A549 (cell line): Measurements from ENCODE around the gene MAP4K4. TPM values are rescaled to one million over a fixed set of nuclear protein-coding genes. Genes with fewer than 3 reads are reported as not detected.
"Not testable (repeated sequence)": the region's sequence is repeated elsewhere in the genome, so short reads cannot be mapped to it uniquely, and the experiment has no call there.

Experiments
- ATAC-seq, 2 experiments: fragments of 200-7000 bp in 1 of 2; fragments of >200 bp in 1 of 2; cut with Nextera tagmentation in 1 of 2; cut with Tn5 transposase in 1 of 2; 3 replicates each; pipeline versions ENCODE4 v1.8.0 to v1.9.1; 2018 to 2020; ENCODE audit warnings: mild to moderate bottlenecking in 1 of 2, moderate library complexity in 1 of 2
- CTCF ChIA-PET: fragments of 300-600 bp; sonication (Branson Sonifier 250); formaldehyde crosslinking; extraction: SDS; loops from one replicate; lab custom pipeline; 2021; ENCODE audit warnings: antibody characterized with exemption, inconsistent platforms; lab: Yijun Ruan, JAX
- POLR2A ChIA-PET: fragments of 350-600 bp; formaldehyde crosslinking; extraction: SDS; loops from one replicate; lab custom pipeline; 2021; ENCODE audit warnings: antibody characterized with exemption, inconsistent platforms; lab: Yijun Ruan, JAX
- DNase-seq, 2 experiments: peaks; one replicate each; pipeline versions ENCODE4 v3.0.0 to v3.0.0-alpha.2; 2011 to 2016; ENCODE audit warnings: low read depth in 1 of 2, low spot score in 1 of 2
- FAIRE-seq: peaks from 2 replicates; lab custom pipeline; 2011; peaks lifted over from hg19 to GRCh38; lab: Jason Lieb, UNC
- H3K27ac ChIP-seq, 2 experiments: fragments of >200 bp; sonication (Bioruptor Twin); formaldehyde crosslinking; 3 replicates each; pipeline ENCODE4 v1.5.1; 2016 to 2017
- H3K4me1 ChIP-seq: fragments of >200 bp; sonication (Bioruptor Twin); formaldehyde crosslinking; 3 replicates; pipeline ENCODE4 v1.6.1; 2016
- H3K4me2 ChIP-seq: fragments of >200 bp; sonication (Bioruptor Twin); formaldehyde crosslinking; 3 replicates; pipeline ENCODE4 v1.6.1; 2016
- H3K4me3 ChIP-seq: fragments of >200 bp; sonication (Bioruptor Twin); formaldehyde crosslinking; 3 replicates; pipeline ENCODE4 v1.5.1; 2016
- H3K9me3 ChIP-seq: fragments of >200 bp; sonication (Bioruptor Twin); formaldehyde crosslinking; 3 replicates; pipeline ENCODE4 v1.6.1; 2016
- ATOH8 ChIP-seq: fragments of 250-450 bp; sonication (Bioruptor Pico); IDR thresholded peaks from 2 replicates; pipeline ENCODE4 v1.5.0; 2020; ENCODE audit warnings: low read depth, mild to moderate bottlenecking, moderate library complexity
- BHLHE40 ChIP-seq: IDR thresholded peaks from 2 replicates; pipeline ENCODE4 v1.6.1; 2012; ENCODE audit warnings: low read depth, low read length, inconsistent platforms
- CBX2 ChIP-seq: fragments of 200-600 bp; sonication (generic); IDR thresholded peaks from 2 replicates; pipeline ENCODE4 v1.6.1; 2016; ENCODE audit warnings: low read depth, mild to moderate bottlenecking, borderline replicate concordance
- CBX8 ChIP-seq: fragments of 200-600 bp; sonication (generic); IDR thresholded peaks from 2 replicates; pipeline ENCODE4 v1.6.1; 2016
- CHD2 ChIP-seq: fragments of 150-350 bp; IDR thresholded peaks from 2 replicates; pipeline ENCODE4 v1.6.1; 2014; ENCODE audit warnings: low read length; ENCODE audit not compliant: partially characterized antibody
- CHD4 ChIP-seq: fragments of 200-600 bp; sonication (generic); IDR thresholded peaks from 2 replicates; pipeline ENCODE4 v1.6.1; 2016; ENCODE audit warnings: antibody characterized with exemption, mild to moderate bottlenecking, borderline replicate concordance
- EHMT2 ChIP-seq: fragments of 200-600 bp; sonication (generic); IDR thresholded peaks from 2 replicates; pipeline ENCODE4 v1.6.1; 2016; ENCODE audit warnings: antibody characterized with exemption, low read depth, mild to moderate bottlenecking, moderate library complexity
- EP300 ChIP-seq, 2 experiments: fragments of >200 bp; sonication (Bioruptor Twin); formaldehyde crosslinking; IDR thresholded peaks; 2 replicates in 1 of 2; 3 replicates in 1 of 2; pipeline ENCODE4 v1.6.1; 2016 to 2017
- FOSB ChIP-seq: fragments of 250-450 bp; sonication (Bioruptor Pico); IDR thresholded peaks from 2 replicates; pipeline ENCODE4 v1.5.0; 2020; ENCODE audit warnings: mild to moderate bottlenecking, moderate library complexity
- FOSL2 ChIP-seq, 2 experiments: fragments of 450-650 bp in 1 of 2; fragments of >200 bp in 1 of 2; sonication (Bioruptor Twin) in 1 of 2; formaldehyde crosslinking; IDR thresholded peaks; 2 replicates each; pipeline versions ENCODE4 v1.5.0 to v1.6.1; 2016 to 2020; ENCODE audit warnings: mild to moderate bottlenecking in 1 of 2, moderate library complexity in 1 of 2
- HDAC2 ChIP-seq: fragments of 200-600 bp; sonication (generic); IDR thresholded peaks from 2 replicates; pipeline ENCODE4 v1.6.1; 2016
- HEYL ChIP-seq: fragments of 250-450 bp; sonication (Bioruptor Pico); IDR thresholded peaks from 2 replicates; pipeline ENCODE4 v1.8.0; 2021; ENCODE audit warnings: mild to moderate bottlenecking, moderate library complexity
- HOXA7 ChIP-seq: fragments of 250-450 bp; sonication (Bioruptor Pico); IDR thresholded peaks from 2 replicates; pipeline ENCODE4 v1.5.0; 2020; ENCODE audit warnings: mild to moderate bottlenecking, moderate library complexity
- JUNB ChIP-seq: fragments of >200 bp; sonication (Bioruptor Twin); formaldehyde crosslinking; IDR thresholded peaks from 2 replicates; pipeline ENCODE4 v1.6.1; 2016
- PBX3 ChIP-seq: IDR thresholded peaks from 2 replicates; pipeline ENCODE4 v1.6.1; 2012
- PHF8 ChIP-seq: fragments of 200-600 bp; sonication (generic); IDR thresholded peaks from 2 replicates; pipeline ENCODE4 v1.6.1; 2016; ENCODE audit warnings: low read depth, mild to moderate bottlenecking, antibody characterized with exemption, moderate library complexity, borderline replicate concordance
- POLR2A ChIP-seq: IDR thresholded peaks from 2 replicates; pipeline ENCODE4 v1.6.1; 2012; ENCODE audit warnings: mild to moderate bottlenecking, low read length
- RAD21 ChIP-seq, 2 experiments: fragments of >200 bp in 1 of 2; sonication (Bioruptor Twin) in 1 of 2; formaldehyde crosslinking in 1 of 2; IDR thresholded peaks in 1 of 2; conservative IDR thresholded peaks in 1 of 2; 2 replicates in 1 of 2; 3 replicates in 1 of 2; pipeline ENCODE4 v1.6.1; 2012 to 2018; ENCODE audit warnings: inconsistent platforms in 1 of 2
- RNF2 ChIP-seq: fragments of 200-600 bp; sonication (generic); IDR thresholded peaks from 2 replicates; pipeline ENCODE4 v1.6.1; 2016; ENCODE audit warnings: low read depth, mild to moderate bottlenecking, antibody characterized with exemption, moderate library complexity, borderline replicate concordance
- ZFP36 ChIP-seq: fragments of 450-650 bp; IDR thresholded peaks from 2 replicates; pipeline ENCODE4 v1.6.1; 2014; ENCODE audit warnings: borderline replicate concordance; ENCODE audit not compliant: partially characterized antibody
- ZSCAN20 ChIP-seq: fragments of 250-450 bp; sonication (Bioruptor Pico); IDR thresholded peaks from 2 replicates; pipeline ENCODE4 v1.8.0; 2022; ENCODE audit warnings: mild to moderate bottlenecking, moderate library complexity
- WGBS: methylation state at CpG from one replicate; pipeline ENCODE4 v1.1.6; 2017; ENCODE audit errors: missing lambda C conversion rate; 5-methylcytosine and 5-hydroxymethylcytosine counted together
- polyA plus RNA-seq, 4 experiments: library from polyadenylated mRNA; depleted of rRNA in 3 of 4; stranded (reverse); fragments of >200 nt; fragmentation: RNase III in 1 of 4; extraction: RNeasy Plus Mini Kit Qiagen cat#74134 plus additional on column Dnase treatment in 1 of 4; gene quantifications; 2 replicates in 3 of 4; 3 replicates in 1 of 4; pipeline ENCODE4 v1.2.3, GENCODE V29; 2011 to 2017
- TF ChIP-seq, protein P1 (sequence below): fragments of >200 bp; sonication (Bioruptor Twin); formaldehyde crosslinking; IDR thresholded peaks from 3 replicates; pipeline ENCODE4 v1.6.1; 2016

The MAP4K4 gene
- polyA plus RNA-seq, 2 of the 4 experiments (the other 2 are of a cell fraction), result 61.9 to 82.2 TPM

DNA sequence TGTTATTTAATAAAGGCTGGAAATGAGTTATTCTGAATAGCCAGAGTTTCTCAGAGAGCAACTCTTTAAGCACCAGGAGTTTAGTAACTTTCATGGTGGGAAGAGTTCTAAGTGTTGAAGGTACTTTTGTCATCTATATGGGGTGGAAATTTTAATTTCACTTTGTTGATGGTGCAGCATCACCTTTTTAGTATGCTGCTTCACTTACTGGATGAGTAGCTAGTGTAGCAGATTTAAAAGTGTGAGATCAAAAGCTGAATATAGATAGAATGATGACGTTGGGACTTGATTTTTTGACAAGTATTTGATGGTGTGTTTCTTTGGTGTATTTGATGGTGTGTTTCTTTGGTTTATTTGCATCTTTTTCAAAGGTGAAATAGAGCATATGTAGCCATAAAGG is 47.3 kb downstream of the MAP4K4 start:
- ATAC-seq (no peak), DNase-seq (no peak), FAIRE-seq (no peak)
- Histone ChIP-seq H3K4me1 (peaks cover 70% of the 10 kb centered on the region), H3K27ac (0 out of 6 replicates have a peak overlapping the region, but pooled peaks of 1 of the 2 experiments have one; percentile 12), H3K4me3 (no peak overlapping the region), H3K9me3 (no peaks in the 10 kb centered on the region), H3K4me2 (no peak overlapping the region; the same call in 2 of the 3 replicates)
- no peak for TF ChIP-seq HDAC2
- TF ChIP-seq PHF8, result no peak
- no peak for TF ChIP-seq JUNB
- POLR2A ChIA-PET, result no interaction called here
- 88% methylated on average over 1 of the region's 1 CpG for WGBS
- CTCF ChIA-PET, result interaction anchor here (1.1 to 2.2 kb wide), 3 partner anchors 10 to 86 kb away, joined by 3 to 10 read pairs (median 8); no protein-coding TSS in a partner anchor

GRCh38 chr2:101745711-101746694 is 48.5 kb downstream of the MAP4K4 start:
- DNase-seq, result no peak

GRCh38 chr2:101748000-101748399 is 50.5 kb downstream of the MAP4K4 start:
- ATAC-seq, result no peak
- WGBS, result 7% methylated on average over 1 of the region's 1 CpG

More at GRCh38 chr2:101745711-101746694, 48.5 kb downstream of the MAP4K4 start:
- H3K4me1 ChIP-seq, result peaks cover 68% of the 10 kb centered on the region
- peak in 1 of 2 experiments; percentile 60; a peak in 2 of 6 replicates for ATAC-seq
- no peaks in the 10 kb centered on the region for H3K9me3 ChIP-seq
- no peak overlapping the region for H3K4me3 ChIP-seq
- CTCF ChIA-PET, result interaction anchor here (0.6 to 2.2 kb wide), 8 partner anchors 9 to 396 kb away, joined by 3 to 10 read pairs (median 5); partner anchors contain the start of gene CREG2
- POLR2A ChIA-PET, result interaction anchor here (0.5 kb wide), 1 partner anchor 46 kb away, joined by 3 read pairs; no protein-coding TSS in a partner anchor
- peak overlapping the region; percentile 78 to 84 for H3K27ac ChIP-seq
- WGBS, result 24% methylated on average over 4 of the region's 4 CpGs
- TF ChIP-seq CHD2 (no peak), CBX8 (no peak), EP300 (IDR thresholded peaks at IDR 0.05) (no peak), HEYL (no peak), FOSL2 (IDR thresholded peaks at IDR 0.05) (no peak), FOSL2 (CRISPR knock-in tag; IDR thresholded peaks at IDR 0.05) (peak; percentile 34; the same call in 1 of the 2 replicates), POLR2A (no peak), HOXA7 (CRISPR knock-in tag) (no peak), RAD21 (conservative IDR thresholded peaks at IDR 0.05 in 1 of 2, IDR thresholded peaks at IDR 0.05 in 1 of 2) (no peak)
- H3K4me2 ChIP-seq, result peak overlapping the region; percentile 78
- FAIRE-seq, result no peak

DNA sequence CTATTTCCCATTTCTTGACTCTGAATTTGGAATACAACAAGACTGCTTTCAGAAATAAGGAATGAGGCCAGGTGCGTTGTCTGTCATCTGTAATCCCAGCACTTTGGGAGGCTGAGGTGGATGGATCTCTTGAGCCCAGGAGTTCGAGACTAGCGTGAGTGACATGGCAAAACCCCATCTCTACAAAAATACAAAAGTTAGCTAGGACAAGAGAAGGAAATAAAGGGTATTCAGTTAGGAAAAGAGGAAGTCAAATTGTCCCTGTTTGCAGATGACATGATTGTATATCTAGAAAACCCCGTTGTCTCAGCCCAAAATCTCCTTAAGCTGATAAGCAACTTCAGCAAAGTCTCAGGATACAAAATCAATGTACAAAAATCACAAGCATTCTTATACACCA is 51.0 kb downstream of the MAP4K4 start:
- ATAC-seq, H3K9me3 ChIP-seq, POLR2A ChIA-PET, DNase-seq, FAIRE-seq, H3K4me3 ChIP-seq: not testable (repeated sequence)
- Histone ChIP-seq H3K27ac (peak overlapping the region; percentile 78 to 84; a peak in 5 of 6 replicates), H3K4me2 (peak overlapping the region; percentile 78), H3K4me1 (peaks cover 71% of the 10 kb centered on the region)
- WGBS, result 93% methylated on average over 4 of the region's 4 CpGs
- CTCF ChIA-PET, result interaction anchor here (1.3 kb wide), 1 partner anchor 23 kb away, joined by 4 read pairs; no protein-coding TSS in a partner anchor

More at GRCh38 chr2:101748000-101748399, 50.5 kb downstream of the MAP4K4 start:
- Histone ChIP-seq H3K4me2 (peak overlapping the region; percentile 78), H3K9me3 (no peaks in the 10 kb centered on the region), H3K4me1 (peaks cover 70% of the 10 kb centered on the region), H3K4me3 (no peak overlapping the region), H3K27ac (peak overlapping the region; percentile 78 to 84; a peak in 5 of 6 replicates)
- POLR2A ChIA-PET, result interaction anchor here (1.1 kb wide), 1 partner anchor 48 kb away, joined by 3 read pairs; no protein-coding TSS in a partner anchor
- CTCF ChIA-PET, result interaction anchor here (1.3 kb wide), 1 partner anchor 23 kb away, joined by 4 read pairs; no protein-coding TSS in a partner anchor
- no peak for FAIRE-seq
- no peak for TF ChIP-seq RNF2
- no peak for TF ChIP-seq ZFP36
- no peak for TF ChIP-seq ATOH8 (CRISPR knock-in tag)
- no peak for TF ChIP-seq CBX2
- no peak for TF ChIP-seq PBX3
- TF ChIP-seq ZSCAN20, result no peak
- no peak for TF ChIP-seq BHLHE40
- no peak for TF ChIP-seq FOSB (CRISPR knock-in tag)
- TF ChIP-seq HDAC2, result no peak
- no peak for TF ChIP-seq CHD4
- no peak for TF ChIP-seq PHF8
- no peak for TF ChIP-seq EHMT2
- TF ChIP-seq CBX8, result no peak
- TF ChIP-seq, protein P1, sequence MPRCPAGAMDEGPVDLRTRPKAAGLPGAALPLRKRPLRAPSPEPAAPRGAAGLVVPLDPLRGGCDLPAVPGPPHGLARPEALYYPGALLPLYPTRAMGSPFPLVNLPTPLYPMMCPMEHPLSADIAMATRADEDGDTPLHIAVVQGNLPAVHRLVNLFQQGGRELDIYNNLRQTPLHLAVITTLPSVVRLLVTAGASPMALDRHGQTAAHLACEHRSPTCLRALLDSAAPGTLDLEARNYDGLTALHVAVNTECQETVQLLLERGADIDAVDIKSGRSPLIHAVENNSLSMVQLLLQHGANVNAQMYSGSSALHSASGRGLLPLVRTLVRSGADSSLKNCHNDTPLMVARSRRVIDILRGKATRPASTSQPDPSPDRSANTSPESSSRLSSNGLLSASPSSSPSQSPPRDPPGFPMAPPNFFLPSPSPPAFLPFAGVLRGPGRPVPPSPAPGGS, result no peak
- DNase-seq, result no peak
